Measurements from ENCODE around the gene CHMP6. TPM values are rescaled to one million over a fixed set of nuclear protein-coding genes. Genes with fewer than 3 reads are reported as not detected.

Gene CHMP6
- total RNA-seq, 1 donor, result 21.4 TPM

DNA sequence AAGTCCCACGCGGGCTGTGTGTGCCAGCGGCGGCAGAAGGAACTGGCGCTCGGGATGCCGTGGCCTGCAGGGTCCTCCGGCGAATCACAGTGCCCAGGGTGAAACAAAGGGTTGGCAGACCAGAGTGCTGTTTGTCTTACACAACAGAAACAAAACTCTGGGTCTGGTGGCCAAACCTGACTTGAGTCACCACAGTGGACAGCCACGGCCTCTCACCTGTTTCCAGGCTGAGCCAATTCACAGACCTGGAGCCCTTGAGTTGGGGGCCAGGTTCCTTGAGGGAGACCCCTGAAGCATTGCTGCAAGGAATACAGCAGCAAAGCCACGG is 2.1 kb upstream of the CHMP6 start:
- no peaks in the 10 kb centered on the region for H3K9me3 ChIP-seq (ENCODE audit: low read depth, low read length)
- no peaks in the 10 kb centered on the region for H3K27me3 ChIP-seq (ENCODE audit: insufficient read depth, low read length)
- H3K4me2 ChIP-seq (ENCODE audit: insufficient read depth, low read length), result no peak overlapping the region
- TF ChIP-seq, protein P1, sequence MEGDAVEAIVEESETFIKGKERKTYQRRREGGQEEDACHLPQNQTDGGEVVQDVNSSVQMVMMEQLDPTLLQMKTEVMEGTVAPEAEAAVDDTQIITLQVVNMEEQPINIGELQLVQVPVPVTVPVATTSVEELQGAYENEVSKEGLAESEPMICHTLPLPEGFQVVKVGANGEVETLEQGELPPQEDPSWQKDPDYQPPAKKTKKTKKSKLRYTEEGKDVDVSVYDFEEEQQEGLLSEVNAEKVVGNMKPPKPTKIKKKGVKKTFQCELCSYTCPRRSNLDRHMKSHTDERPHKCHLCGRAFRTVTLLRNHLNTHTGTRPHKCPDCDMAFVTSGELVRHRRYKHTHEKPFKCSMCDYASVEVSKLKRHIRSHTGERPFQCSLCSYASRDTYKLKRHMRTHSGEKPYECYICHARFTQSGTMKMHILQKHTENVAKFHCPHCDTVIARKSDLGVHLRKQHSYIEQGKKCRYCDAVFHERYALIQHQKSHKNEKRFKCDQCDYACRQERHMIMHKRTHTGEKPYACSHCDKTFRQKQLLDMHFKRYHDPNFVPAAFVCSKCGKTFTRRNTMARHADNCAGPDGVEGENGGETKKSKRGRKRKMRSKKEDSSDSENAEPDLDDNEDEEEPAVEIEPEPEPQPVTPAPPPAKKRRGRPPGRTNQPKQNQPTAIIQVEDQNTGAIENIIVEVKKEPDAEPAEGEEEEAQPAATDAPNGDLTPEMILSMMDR (IDR thresholded peaks at IDR 0.05; ENCODE audit: extremely low read depth, low read depth, low read length), result no peak
- DNase-seq (ENCODE audit: insufficient read length, low spot score, missing footprints), result peak; percentile 81
- no peak overlapping the region for H3K27ac ChIP-seq (ENCODE audit: low read depth, low read length)
- H2AFZ ChIP-seq (ENCODE audit: low read length), result no peak overlapping the region
- H3K36me3 ChIP-seq (ENCODE audit: insufficient read depth, low read length), result no peaks in the 10 kb centered on the region
- no peak overlapping the region for H3K4me3 ChIP-seq (ENCODE audit: insufficient read depth, low read length)
- H3K79me2 ChIP-seq (ENCODE audit: insufficient read depth, low read length), result peaks cover 28% of the 10 kb centered on the region
- peaks cover 24% of the 10 kb centered on the region for H3K4me1 ChIP-seq (ENCODE audit: insufficient read depth, low read length)
- H4K20me1 ChIP-seq (ENCODE audit: insufficient read depth, low read length), result peaks cover 4% of the 10 kb centered on the region

DNA sequence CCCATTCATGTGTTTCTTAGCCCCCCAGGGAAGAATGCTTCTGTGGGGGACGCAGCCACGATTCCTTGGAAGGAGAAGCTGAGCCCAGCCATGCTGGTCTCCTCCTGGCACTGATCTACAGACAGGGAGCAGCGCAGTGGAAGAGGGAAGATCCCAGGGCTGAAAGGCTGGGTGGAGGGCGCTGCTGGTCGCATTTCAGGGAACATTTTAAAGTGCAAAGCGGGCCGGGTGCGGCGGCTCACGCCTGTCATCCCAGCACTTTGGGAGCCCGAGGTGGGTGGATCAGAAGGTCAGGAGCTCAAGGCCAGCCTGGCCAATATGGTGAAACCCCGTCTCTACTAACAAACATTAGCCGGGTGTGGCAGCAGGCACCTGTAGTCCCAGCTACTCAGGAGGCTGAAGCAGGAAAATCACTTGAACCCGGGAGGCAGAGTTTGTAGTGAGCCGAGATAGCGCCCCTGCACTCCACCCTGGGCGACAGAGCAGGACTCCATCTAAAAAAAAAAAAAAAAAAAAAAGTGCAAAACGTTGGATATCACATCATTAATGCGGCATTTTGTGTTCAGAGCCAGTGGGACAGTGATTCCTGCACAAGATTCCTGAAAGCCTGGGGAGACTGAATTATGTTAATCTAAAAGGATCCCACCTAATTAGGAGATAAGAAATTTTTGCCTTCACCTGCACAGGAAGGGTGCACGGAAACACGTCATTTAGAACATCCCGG is 558 bp upstream of the CHMP6 start:
- H3K27me3 ChIP-seq (ENCODE audit: insufficient read depth, low read length), result no peaks in the 10 kb centered on the region
- peaks cover 5% of the 10 kb centered on the region for H3K36me3 ChIP-seq (ENCODE audit: insufficient read depth, low read length)
- H3K9me3 ChIP-seq (ENCODE audit: low read depth, low read length), result no peaks in the 10 kb centered on the region
- H4K20me1 ChIP-seq (ENCODE audit: insufficient read depth, low read length), result peaks cover 4% of the 10 kb centered on the region
- no peak for DNase-seq (ENCODE audit: insufficient read length, low spot score, missing footprints)
- peaks cover 20% of the 10 kb centered on the region for H3K4me1 ChIP-seq (ENCODE audit: insufficient read depth, low read length)
- H3K4me2 ChIP-seq (ENCODE audit: insufficient read depth, low read length), result peak overlapping the region; percentile 88
- H3K79me2 ChIP-seq (ENCODE audit: insufficient read depth, low read length), result peaks cover 28% of the 10 kb centered on the region
- no peak overlapping the region for H3K27ac ChIP-seq (ENCODE audit: low read depth, low read length)
- H2AFZ ChIP-seq (ENCODE audit: low read length), result peak overlapping the region; percentile 96
- TF ChIP-seq, protein P1 (IDR thresholded peaks at IDR 0.05; ENCODE audit: extremely low read depth, low read depth, low read length), result no peak
- peak overlapping the region; percentile 80 for H3K4me3 ChIP-seq (ENCODE audit: insufficient read depth, low read length)

DNA sequence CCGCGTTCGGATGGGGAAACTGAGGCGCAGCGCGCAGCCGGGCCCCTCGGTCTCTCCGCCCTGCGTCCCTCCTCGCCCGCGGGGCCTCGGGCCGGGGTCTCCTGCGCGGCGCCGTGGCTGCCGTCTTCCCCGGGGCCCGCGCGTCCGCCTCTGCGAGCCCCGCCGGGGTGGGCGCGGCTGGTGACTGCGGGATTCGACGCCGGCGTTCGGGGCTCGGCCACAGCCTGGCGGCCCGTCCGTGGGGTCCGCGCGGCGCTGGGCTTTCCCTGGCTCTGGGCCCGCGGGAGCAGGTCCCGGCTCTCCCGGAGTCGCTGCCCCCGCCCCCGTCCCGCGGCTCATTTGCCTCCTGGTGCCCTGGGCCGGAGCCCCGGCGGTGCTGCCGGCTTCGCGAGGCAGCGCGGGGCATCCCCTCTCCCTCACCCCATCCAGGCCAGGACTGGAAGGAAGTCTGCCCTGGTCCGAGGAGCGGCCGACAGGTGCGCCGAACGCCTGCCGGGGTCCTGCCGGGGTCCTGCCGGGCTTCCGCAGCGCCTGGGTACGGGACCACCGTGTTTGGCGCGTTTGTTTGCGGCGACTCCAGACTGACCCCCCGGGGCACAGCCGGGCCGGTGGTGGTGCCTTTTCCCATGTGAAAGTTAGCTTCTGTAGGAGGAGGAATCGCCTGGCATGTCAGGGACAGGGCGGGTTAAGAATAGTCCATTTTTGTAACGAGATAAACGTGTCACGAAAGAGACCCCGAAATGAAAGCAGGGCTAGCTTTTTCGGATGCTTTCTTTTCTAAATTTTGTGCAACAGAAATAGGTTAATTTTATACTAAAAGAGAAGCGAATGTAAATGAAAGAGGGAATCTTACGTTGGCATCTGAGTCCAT is 671 bp downstream of the CHMP6 start:
- H3K27me3 ChIP-seq (ENCODE audit: insufficient read depth, low read length), result no peaks in the 10 kb centered on the region
- peak overlapping the region; percentile 80 for H3K4me3 ChIP-seq (ENCODE audit: insufficient read depth, low read length)
- peaks cover 16% of the 10 kb centered on the region for H3K36me3 ChIP-seq (ENCODE audit: insufficient read depth, low read length)
- TF ChIP-seq, protein P1 (IDR thresholded peaks at IDR 0.05; ENCODE audit: extremely low read depth, low read depth, low read length), result no peak
- H3K79me2 ChIP-seq (ENCODE audit: insufficient read depth, low read length), result peaks cover 28% of the 10 kb centered on the region
- H3K4me1 ChIP-seq (ENCODE audit: insufficient read depth, low read length), result peaks cover 20% of the 10 kb centered on the region
- peak overlapping the region; percentile 61 for H3K27ac ChIP-seq (ENCODE audit: low read depth, low read length)
- peak overlapping the region; percentile 91 for H3K4me2 ChIP-seq (ENCODE audit: insufficient read depth, low read length)
- peak; percentile 96 for DNase-seq (ENCODE audit: insufficient read length, low spot score, missing footprints)
- peak overlapping the region; percentile 35 for H2AFZ ChIP-seq (ENCODE audit: low read length)
- peaks cover 4% of the 10 kb centered on the region for H4K20me1 ChIP-seq (ENCODE audit: insufficient read depth, low read length)
- no peaks in the 10 kb centered on the region for H3K9me3 ChIP-seq (ENCODE audit: low read depth, low read length)
